Stimulated activated CD8-positive, alpha-beta memory T cell treated with anti-CD3 and anti-CD28 coated beads, Interleukin-15, amount 100 ng/mL, for 4 hours (primary cell): ENCODE results near the gene UBC.

Experiments used
- DNase-seq, 2 donors: peaks; one replicate each; pipeline ENCODE4 v3.0.0-alpha.2; 2020; ENCODE audit warnings: low read depth in 2 of 2

Gene UBC

GRCh38 chr12:124914392-124915238 lies at the start of gene UBC:
Gene UBC, minus strand, starts transcription at chr12:124914650. Its CDS starts 879 bp downstream, at chr12:124913771.
- peak; percentile 73 to 77 for DNase-seq

DNA sequence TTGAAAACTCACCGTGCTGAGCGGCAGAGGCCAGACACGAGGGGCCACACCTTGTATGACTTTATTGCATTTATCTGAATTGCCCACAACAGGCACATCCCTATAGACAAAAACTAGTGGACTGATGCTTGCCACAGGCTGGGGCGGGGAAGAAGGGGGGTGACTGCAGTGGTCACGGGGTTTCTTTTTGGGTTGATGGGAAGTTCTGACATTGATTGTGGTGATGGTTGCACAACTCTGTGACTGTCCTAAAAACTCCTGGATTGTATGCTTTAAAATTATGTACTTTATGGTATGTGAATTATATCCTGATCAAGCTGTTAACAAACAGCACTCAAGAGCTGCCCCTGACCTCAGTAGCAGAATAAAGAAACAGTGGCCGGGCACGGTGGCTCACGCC lies 48.8 kb upstream of the UBC start:
- DNase-seq = no peak

DNA sequence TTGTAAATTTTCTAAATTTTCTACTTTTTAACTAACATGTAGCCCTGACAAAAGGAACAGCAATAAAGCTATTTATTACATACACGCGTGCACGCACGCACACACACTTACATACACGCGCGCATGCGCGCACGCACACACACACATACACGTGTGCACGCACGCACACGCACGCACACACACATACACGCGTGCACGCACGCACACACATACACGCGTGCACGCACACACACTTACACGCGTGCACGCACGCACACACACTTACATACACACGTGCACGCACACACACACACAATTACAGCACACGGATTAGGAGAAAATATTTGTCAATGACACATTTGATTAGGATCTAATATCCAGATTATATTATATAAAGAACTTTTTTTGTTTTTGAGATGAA lies 46.6 kb upstream of the UBC start:
- DNase-seq = no peak

DNA sequence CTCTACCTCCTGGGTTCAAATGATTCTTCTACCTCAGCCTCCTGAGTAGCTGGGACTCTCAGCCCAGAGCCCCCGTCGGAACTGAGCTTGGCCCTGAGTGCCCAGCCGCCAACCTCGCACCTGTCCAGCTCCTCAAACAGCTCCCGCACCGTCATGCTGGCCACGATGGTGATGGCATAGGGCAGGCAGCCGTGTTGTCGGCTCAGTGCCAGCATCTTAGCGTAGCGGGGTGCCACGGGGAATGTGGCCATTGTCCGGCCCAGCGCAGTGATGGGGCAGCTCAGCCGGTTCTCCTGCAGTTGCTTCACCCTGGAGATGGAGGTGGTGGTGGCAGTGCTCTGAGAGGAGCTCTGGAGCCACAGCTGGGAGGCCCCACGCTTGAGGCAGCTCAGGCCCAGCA lies 42.1 kb upstream of the UBC start:
- DNase-seq = no peak

- no peak for DNase-seq
Measured at GRCh38 chr12:124954771-124955170, 40.3 kb upstream of the UBC start.

- no peak for DNase-seq
Measured at GRCh38 chr12:124953689-124954405, 39.4 kb upstream of the UBC start.

DNA sequence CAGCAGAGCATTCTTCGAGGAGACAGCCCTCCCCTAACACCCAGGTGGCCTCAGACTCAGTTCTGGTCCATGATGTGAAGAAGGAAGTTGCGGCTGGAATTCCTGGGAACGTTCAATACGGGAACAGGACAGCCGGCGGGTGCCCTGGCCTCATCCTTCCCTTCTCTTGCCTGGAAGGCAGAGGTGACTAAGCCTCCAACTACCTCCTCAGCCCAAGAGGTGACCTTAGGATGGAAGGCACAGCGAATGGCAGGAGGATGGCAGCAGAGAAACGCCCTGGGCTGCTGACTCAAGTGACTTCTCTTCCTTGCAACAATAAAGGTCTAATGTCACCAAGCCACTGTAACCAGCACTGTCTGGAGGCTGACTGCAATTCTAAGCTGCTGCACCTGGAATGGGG lies 38.4 kb upstream of the UBC start:
- no peak for DNase-seq

DNA sequence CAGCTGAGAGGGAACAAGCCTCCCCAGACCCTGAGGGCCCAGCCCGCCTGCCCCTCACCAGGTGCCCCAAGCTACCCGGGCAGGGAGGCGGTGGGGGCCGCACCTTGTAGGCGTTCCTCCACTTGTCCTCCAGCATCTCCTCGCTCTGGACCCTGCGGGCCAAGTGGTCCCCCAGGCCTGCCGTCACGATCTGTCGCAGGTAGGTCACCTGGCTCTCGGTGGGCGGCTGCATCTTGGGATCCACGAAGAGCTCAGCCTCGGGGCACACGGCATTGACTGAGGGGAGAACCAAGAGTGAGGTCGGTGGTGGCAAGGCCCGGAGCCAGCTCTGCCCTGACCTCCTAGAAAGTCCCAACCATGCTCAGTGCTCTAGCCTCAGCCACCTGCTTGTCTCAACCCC lies 37.8 kb upstream of the UBC start:
- DNase-seq = no peak

- no peak for DNase-seq
Measured at GRCh38 chr12:124949779-124950728, 35.6 kb upstream of the UBC start.

DNA sequence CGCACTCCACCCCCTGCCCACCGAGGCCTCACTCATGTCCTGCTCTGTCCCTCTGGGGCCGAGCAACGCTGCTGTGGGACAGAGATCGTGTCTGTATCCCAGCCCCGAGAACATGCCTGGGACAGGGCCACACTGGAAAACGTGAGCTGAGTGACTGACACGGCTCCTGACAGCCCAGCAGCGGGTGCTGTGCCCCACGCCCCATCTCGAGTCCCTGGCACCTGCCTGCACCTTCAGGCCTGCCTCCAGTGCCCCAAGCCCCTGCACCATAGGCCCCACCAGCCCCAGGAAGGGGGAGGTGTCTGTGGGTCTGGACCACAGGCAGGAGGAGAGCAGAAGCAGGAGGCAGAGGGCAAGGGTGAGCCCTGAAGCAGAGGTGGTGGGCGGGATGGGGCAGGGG lies 34.6 kb upstream of the UBC start:
- DNase-seq = no peak

DNA sequence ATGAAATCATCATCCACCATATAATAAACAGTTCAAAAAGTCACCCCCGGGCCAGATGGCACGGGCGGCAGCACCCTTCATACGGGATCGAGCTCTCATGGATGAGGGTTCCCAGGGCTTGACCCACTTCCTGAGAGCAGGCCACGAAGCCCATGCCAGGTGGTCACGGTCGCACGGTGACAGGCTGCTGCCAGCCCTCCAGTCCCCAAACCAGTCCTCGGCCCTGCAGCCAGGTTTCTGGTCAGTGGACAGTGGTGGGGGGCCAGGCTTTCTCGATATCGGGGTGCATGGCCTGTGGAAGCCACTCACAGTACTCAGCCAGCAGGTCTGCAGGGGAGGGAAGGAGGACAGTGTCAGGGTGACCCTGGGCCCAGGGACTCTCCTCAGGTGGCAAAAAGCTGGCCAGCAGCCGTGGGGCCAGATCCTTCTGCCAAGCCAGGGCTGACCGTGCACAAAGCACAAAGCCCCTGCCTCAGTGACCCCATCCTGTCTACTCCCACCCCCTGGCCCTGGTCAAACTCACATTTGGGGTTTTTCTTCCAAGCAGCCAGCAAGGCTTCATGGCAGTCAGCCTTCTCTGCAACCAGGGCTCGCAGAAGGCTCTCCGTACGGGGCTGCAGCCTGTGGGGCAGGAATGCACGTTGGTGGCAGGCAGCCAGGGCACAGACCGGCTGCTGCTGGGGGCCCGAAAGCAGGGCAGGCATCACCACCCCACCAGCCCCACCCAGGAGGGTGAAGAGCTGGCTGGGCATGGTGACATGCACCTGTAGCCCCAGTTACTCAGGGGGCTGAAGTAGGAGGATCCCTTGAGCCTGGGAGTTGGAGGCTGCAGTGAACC lies 33.3 kb upstream of the UBC start:
- DNase-seq = no peak

GRCh38 chr12:124947013-124947412 lies 32.6 kb upstream of the UBC start:
- no peak for DNase-seq

DNA sequence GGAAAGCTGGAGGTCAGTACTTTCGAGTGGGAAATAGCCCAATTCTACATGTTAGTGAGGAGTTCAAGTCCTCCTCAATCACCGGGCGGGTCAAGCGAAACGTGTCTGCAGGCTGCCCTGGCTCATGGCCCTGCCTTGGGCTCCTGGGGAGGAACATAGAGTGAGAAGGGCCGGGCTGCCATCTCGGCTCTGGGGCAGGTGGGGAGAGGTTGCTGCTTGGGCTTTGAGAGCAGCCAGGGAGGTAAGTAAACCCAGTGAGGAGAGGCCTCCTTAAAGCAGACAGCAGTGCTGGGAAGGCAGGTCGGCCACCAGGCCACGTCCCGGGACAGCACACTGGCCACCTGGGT lies 32.0 kb upstream of the UBC start:
- DNase-seq = no peak

GRCh38 chr12:124941170-124941527 lies 26.7 kb upstream of the UBC start:
- no peak for DNase-seq

DNA sequence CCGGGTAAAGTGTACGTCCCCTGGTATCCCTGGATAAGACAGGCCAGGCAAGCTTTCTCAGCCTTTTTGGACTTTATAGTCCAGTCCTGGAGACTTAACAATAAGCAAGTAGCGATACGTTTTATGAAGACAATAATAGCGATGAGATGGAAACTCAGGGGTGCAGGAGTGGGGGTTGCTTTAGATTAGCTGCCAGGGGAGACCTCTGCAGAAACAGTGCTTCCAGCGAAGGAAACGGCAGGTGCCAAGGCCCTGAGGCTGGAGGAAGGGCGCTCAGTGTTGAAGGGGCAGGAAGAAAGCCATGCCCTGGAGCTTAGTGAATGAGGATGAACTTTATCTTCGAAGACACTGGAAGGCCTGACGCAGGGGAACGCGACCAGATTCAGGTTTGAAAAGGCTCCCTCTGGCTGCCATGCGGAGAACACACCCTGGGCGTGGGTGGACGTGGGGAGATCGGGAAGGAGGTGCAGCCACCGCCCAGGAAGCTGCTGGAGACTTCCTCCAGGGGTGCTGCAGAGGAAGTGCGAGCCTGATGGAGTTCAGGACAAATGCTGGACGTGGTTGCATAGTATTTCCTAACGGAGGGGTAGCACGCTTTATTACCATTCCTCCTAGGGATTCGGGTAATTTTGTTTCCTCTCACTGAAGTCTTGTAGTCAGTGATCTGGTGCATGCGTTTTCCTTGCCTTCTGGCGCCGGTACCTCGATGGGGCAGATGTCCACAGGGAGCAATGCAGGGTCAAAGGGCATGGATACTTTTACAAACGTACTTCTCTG lies 26.1 kb upstream of the UBC start:
- peak; percentile 55 to 68 for DNase-seq

GRCh38 chr12:124940143-124940392 lies 25.6 kb upstream of the UBC start:
- no peak for DNase-seq

DNA sequence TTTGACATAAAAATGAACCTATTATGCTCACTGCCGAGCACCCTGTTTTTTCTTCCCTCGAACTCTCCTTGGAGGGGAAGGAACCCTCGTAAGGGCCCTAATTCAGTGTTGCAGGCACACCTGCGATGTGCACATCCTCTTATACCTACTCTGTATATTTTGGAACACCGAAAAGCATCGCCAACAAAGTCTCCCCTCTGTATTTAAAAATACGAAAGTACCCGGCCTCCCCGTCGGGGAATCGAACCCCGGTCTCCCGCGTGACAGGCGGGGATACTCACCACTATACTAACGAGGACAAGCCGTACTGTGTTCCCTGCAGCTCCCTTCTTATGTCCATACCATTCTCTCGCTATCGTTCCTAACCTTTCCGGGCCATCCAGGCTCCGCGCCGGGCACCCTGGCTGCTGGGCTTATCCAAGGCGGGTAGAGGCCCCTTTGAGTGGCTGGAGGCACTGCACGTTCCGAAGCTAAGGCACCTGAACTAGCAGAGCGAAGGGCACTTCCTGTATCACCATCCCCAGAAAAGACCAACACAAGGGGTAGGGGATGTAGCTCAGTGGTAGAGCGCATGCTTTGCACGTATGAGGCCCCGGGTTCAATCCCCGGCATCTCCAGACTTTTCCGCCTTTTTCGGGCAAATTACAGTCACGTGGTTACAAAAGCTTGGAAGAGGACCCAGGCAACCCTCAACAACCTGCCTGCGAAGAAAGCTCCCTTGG lies 25.1 kb upstream of the UBC start:
- DNase-seq = peak; percentile 68 to 79

- DNase-seq = peak in 1 of 2 donors; percentile 14
Measured at GRCh38 chr12:124939079-124939420, 24.6 kb upstream of the UBC start.

- DNase-seq = no peak
Measured at GRCh38 chr12:124938587-124938986, 24.1 kb upstream of the UBC start.

DNA sequence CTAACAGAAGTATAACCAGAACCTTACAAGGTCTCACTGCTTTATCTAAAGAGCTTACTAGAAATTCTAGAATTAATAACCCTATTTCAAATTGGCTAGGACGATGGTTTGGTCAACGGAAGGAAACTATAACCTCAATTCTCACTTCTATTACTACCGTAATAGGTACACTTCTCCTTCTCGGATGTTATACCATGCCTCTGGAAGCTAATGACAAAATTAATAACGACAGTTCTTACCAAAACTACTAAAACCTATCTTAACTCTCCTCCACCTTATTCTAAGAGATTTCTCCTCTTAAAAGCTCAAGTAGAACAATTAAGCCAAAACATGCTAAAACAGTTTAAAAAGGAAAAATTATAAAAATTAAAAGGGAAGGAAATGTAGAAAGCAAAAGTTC lies 23.7 kb upstream of the UBC start:
- no peak for DNase-seq
